Progenitor cell of endocrine pancreas (in vitro differentiated cells): ENCODE results near the gene ZNF445. TPM values are rescaled to one million over a fixed set of nuclear protein-coding genes. Genes with fewer than 3 reads are reported as not detected.

Experiments used
- DNase-seq: peaks from one replicate; pipeline ENCODE4 v3.0.0; 2021; ENCODE audit warnings: low spot score; ENCODE audit not compliant: unreplicated experiment
- H3K27ac Mint-ChIP-seq: 2 replicates; pipeline ENCODE4 v1.8.0; 2021; ENCODE audit warnings: mild to moderate bottlenecking, moderate library complexity, mixed read lengths
- H3K27me3 Mint-ChIP-seq: 2 replicates; pipeline ENCODE4 v1.8.0; 2021; ENCODE audit warnings: mixed read lengths
- H3K36me3 Mint-ChIP-seq: 2 replicates; pipeline ENCODE4 v1.8.0; 2022; ENCODE audit warnings: mixed read lengths; ENCODE audit not compliant: insufficient read depth
- H3K4me1 Mint-ChIP-seq: 2 replicates; pipeline ENCODE4 v1.8.0; 2021; ENCODE audit warnings: low read depth, mixed read lengths
- H3K4me3 Mint-ChIP-seq: 2 replicates; pipeline ENCODE4 v1.8.0; 2021; ENCODE audit warnings: low read depth, mild to moderate bottlenecking, moderate library complexity, mixed read lengths
- H3K9me3 Mint-ChIP-seq: 2 replicates; pipeline ENCODE4 v1.8.0; 2021; ENCODE audit warnings: low read depth, mixed read lengths
- CTCF ChIP-seq: fragments of 200-600 bp; sonication (generic); IDR thresholded peaks from one replicate; pipeline ENCODE4 v1.5.0; 2021; ENCODE audit warnings: antibody characterized with exemption, mild to moderate bottlenecking; ENCODE audit not compliant: unreplicated experiment
- total RNA-seq: library from RNA; stranded (reverse); gene quantifications from 2 replicates; pipeline ENCODE4 v1.2.1, GENCODE V29; 2021

Gene ZNF445
- total RNA-seq, 1 donor from 2014 or later: 64.0 TPM

DNA sequence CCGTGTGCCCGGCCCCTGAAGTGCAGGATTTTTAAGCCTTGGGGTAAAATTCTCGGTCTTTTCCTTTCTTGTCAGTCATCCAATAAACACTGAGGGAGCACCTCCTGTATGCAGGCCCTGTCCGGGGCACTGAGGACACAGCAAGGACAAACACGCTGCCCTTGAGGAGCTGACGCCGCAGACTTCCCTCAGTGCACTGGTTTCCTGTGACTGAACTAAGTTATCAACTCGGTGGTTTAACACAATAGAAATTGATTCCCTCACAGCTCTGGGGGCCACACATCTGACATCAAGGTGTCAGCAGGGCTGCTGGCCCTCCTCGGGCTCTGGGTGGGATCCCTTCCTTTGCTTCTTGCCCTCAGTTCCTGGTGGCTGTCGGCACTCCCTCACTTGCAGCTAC is 65.1 kb downstream of the ZNF445 start:
- Mint-ChIP-seq H3K27ac (peak overlapping the region; percentile 36), H3K9me3 (no peaks in the 10 kb centered on the region), H3K4me3 (no peak overlapping the region), H3K27me3 (no peaks in the 10 kb centered on the region), H3K4me1 (no peaks in the 10 kb centered on the region), H3K36me3 (peaks cover 1% of the 10 kb centered on the region)
- TF ChIP-seq CTCF: no peak
- DNase-seq: no peak

- no peak overlapping the region for H3K27ac Mint-ChIP-seq
- no peak overlapping the region for H3K4me3 Mint-ChIP-seq
- DNase-seq: no peak
- no peak for TF ChIP-seq CTCF
- no peaks in the 10 kb centered on the region for H3K4me1 Mint-ChIP-seq
- no peaks in the 10 kb centered on the region for H3K27me3 Mint-ChIP-seq
- no peaks in the 10 kb centered on the region for H3K9me3 Mint-ChIP-seq
- peaks cover 1% of the 10 kb centered on the region for H3K36me3 Mint-ChIP-seq
Measured at GRCh38 chr3:44411031-44411645, 66.3 kb downstream of the ZNF445 start.

DNA sequence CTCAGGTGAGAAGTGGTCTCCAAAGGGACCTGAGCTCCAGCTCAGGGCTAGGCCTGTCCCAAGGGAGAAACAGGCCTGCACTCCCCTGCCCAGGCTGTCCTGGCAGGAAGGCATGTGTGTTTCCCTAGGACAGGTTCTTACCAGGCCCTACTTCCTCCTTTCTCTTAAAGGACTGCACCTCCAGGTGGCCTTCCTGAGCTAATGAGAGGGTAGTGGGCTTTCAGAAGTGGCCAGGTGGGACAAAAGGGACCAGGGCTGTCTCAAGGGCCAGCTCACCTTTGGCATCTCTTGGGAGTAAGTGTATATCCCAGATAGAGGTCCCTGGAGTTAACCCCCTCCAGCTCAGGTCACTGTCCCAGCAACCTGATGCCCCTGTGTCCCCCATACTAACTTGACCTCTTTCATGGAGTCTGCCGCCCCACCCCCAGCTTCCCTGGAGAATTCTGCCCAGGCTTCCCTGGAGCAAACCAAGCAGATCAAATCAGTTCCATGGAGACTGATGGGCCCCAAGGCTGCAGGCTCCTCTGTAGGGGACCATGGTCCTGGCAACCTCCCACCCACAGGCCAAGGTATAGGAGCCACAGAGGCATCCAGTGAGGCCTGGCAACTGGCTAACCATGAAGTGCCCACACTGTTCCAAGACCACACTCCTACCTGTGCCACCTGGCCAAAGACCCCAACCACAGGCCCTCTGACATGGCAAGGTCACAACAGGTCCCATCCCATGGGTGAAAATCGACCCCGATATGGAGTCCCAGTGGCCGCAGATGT is 67.6 kb downstream of the ZNF445 start:
- no peak overlapping the region for H3K27ac Mint-ChIP-seq
- no peak for DNase-seq
- no peak for TF ChIP-seq CTCF
- H3K4me3 Mint-ChIP-seq: no peak overlapping the region
- H3K4me1 Mint-ChIP-seq: no peaks in the 10 kb centered on the region
- no peaks in the 10 kb centered on the region for H3K9me3 Mint-ChIP-seq
- no peaks in the 10 kb centered on the region for H3K27me3 Mint-ChIP-seq
- H3K36me3 Mint-ChIP-seq: peaks cover 3% of the 10 kb centered on the region

GRCh38 chr3:44402548-44402947 is 74.9 kb downstream of the ZNF445 start:
- no peaks in the 10 kb centered on the region for H3K27me3 Mint-ChIP-seq
- DNase-seq: no peak
- H3K27ac Mint-ChIP-seq: no peak overlapping the region
- no peak for TF ChIP-seq CTCF
- H3K4me3 Mint-ChIP-seq: no peak overlapping the region
- H3K4me1 Mint-ChIP-seq: peaks cover 20% of the 10 kb centered on the region
- H3K36me3 Mint-ChIP-seq: peaks cover 30% of the 10 kb centered on the region
- no peaks in the 10 kb centered on the region for H3K9me3 Mint-ChIP-seq

DNA sequence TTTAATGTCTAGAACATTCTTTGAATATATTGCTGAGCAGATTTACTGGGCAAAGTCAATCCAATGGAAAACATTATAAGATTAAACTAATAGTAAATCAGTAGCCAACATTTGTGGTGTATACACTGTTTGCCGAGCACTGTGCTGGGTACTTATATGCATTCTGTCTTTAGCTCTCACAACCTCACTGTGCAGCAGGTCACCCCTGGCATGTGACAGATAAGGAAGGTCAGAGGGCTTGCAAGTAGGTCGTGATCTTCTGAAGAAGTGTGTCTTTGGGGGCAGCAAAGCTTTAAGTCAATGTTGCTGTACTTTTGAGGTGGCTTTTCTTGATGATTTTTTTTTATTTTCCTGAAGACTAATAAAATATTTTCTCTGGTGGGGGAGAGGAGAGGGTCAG is 76.7 kb downstream of the ZNF445 start:
- H3K36me3 Mint-ChIP-seq: peaks cover 33% of the 10 kb centered on the region
- no peaks in the 10 kb centered on the region for H3K27me3 Mint-ChIP-seq
- H3K4me3 Mint-ChIP-seq: no peak overlapping the region
- peak overlapping the region; percentile 68 for H3K27ac Mint-ChIP-seq
- peaks cover 20% of the 10 kb centered on the region for H3K4me1 Mint-ChIP-seq
- H3K9me3 Mint-ChIP-seq: no peaks in the 10 kb centered on the region
- TF ChIP-seq CTCF: no peak
- no peak for DNase-seq
